Psoas muscle (tissue), 8 donors: ENCODE measurements around the gene VPS36. TPM values are rescaled to one million over a fixed set of nuclear protein-coding genes. Genes with fewer than 3 reads are reported as not detected.

Experiments used
- ATAC-seq, 4 donors: fragments of 200-7000 bp; cut with Tn5 transposase; one replicate each; pipeline ENCODE4 v1.9.1; 2020; ENCODE audit warnings: moderate library complexity in 3 of 4, mild to moderate bottlenecking in 2 of 4
- DNase-seq, 2 donors: peaks; one replicate each; pipeline ENCODE4 v3.0.0-alpha.2; 2020
- H3K27ac ChIP-seq: fragments of 200-600 bp; one replicate; pipeline ENCODE4 v1.8.0; 2022
- H3K27me3 ChIP-seq, 3 donors: fragments of 200-600 bp in 1 of 3; one replicate each; pipeline versions ENCODE4 v1.6.1 to v1.8.0; 2013 to 2022; ENCODE audit warnings: low read length in 2 of 3, mild to moderate bottlenecking in 2 of 3, moderate library complexity in 1 of 3; ENCODE audit not compliant: insufficient read depth in 3 of 3
- H3K36me3 ChIP-seq, 2 donors: fragments of 200-600 bp in 1 of 2; one replicate each; pipeline versions ENCODE4 v1.6.1 to v1.8.0; 2013 to 2022; ENCODE audit warnings: low read depth in 1 of 2, mild to moderate bottlenecking in 1 of 2, moderate library complexity in 1 of 2; ENCODE audit not compliant: insufficient read depth in 1 of 2
- H3K4me1 ChIP-seq: fragments of 200-600 bp; one replicate; pipeline ENCODE4 v1.8.0; 2022
- H3K4me3 ChIP-seq: fragments of 200-600 bp; one replicate; pipeline ENCODE4 v1.8.0; 2022; ENCODE audit warnings: mild to moderate bottlenecking
- H3K9me3 ChIP-seq: fragments of 200-600 bp; one replicate; pipeline ENCODE4 v1.8.0; 2022
- WGBS, 3 donors: extraction: QIAGEN DNeasy Blood & Tissue Kit; methylation state at CpG; one replicate each; pipeline versions ENCODE4 v1.1.6 to v1.1.7; 2013; 5-methylcytosine and 5-hydroxymethylcytosine counted together
- intact Hi-C, 2 donors: fragments of 100-400 bp; cut with DNase I; formaldehyde crosslinking; loops; one replicate each; pipeline versions ENCODE4 v1.11.0 to v1.14.2; 2022
- polyA plus RNA-seq, 3 donors: library from polyadenylated mRNA; stranded (reverse); fragments of 200-250 nt; gene quantifications; one replicate each; pipeline ENCODE4 v1.2.3, GENCODE V29; 2013
- total RNA-seq, 4 donors: library from RNA; stranded (reverse); fragmentation: NEBNext Ultra II Directional in 2 of 4; extraction: Animal tissue kit (Norgen Biotek cat#: 25700) in 2 of 4; gene quantifications; one replicate each; pipeline versions ENCODE4 v1.2.1 to v1.2.4, GENCODE V29; 2021 to 2023
- TF ChIP-seq, protein P1 (sequence below): fragments of 200-600 bp; IDR thresholded peaks from one replicate; pipeline ENCODE4 v1.8.0; 2022; ENCODE audit warnings: antibody characterized with exemption
- donor health status: healthy with polysubstance abuse.
- donor health status: DM: no; HTN: no; CAD: no; lungs with moderate emphysema.
- donor health status: Bipolar disorder and iron deficiency.
- donor health status: healthy.
- donor health status: DM: yes; HTN: yes; CAD: no.
- donor health status: DM: no; HTN: no; CAD: no.
- donor health status: DM: no; HTN: no; CAD: no.
- donor health status: DM: yes; HTN: yes; CAD: no.

The VPS36 gene
- total and polyA plus RNA-seq, 7 donors: 15.5 to 35.2 (median 29.2) TPM

- WGBS, 3 donors: 10 to 11% (median 10%) methylated on average over 7 to 8 of the region's 8 CpGs
- ATAC-seq: no peak
- Histone ChIP-seq H3K27me3 (no peaks in the 10 kb centered on the region), H3K9me3 (no peaks in the 10 kb centered on the region), H3K36me3 (no peaks in the 10 kb centered on the region), H3K27ac (peak overlapping the region; percentile 99), H3K4me3 (peak overlapping the region; percentile 91), H3K4me1 (peaks cover 28% of the 10 kb centered on the region)
- TF ChIP-seq, protein P1, sequence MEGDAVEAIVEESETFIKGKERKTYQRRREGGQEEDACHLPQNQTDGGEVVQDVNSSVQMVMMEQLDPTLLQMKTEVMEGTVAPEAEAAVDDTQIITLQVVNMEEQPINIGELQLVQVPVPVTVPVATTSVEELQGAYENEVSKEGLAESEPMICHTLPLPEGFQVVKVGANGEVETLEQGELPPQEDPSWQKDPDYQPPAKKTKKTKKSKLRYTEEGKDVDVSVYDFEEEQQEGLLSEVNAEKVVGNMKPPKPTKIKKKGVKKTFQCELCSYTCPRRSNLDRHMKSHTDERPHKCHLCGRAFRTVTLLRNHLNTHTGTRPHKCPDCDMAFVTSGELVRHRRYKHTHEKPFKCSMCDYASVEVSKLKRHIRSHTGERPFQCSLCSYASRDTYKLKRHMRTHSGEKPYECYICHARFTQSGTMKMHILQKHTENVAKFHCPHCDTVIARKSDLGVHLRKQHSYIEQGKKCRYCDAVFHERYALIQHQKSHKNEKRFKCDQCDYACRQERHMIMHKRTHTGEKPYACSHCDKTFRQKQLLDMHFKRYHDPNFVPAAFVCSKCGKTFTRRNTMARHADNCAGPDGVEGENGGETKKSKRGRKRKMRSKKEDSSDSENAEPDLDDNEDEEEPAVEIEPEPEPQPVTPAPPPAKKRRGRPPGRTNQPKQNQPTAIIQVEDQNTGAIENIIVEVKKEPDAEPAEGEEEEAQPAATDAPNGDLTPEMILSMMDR: no peak
- DNase-seq: no peak
- intact Hi-C loops: loop anchor here (2.0 to 10.0 kb wide), 6 partner anchors 104 to 446 kb away; partner anchors contain the start of gene SUGT1 (in 2 of the 2)
Measured at GRCh38 chr13:52450793-52451116, 321 bp upstream of the VPS36 start.

GRCh38 chr13:52449331-52450011 is 963 bp downstream of the VPS36 start:
- Histone ChIP-seq H3K4me3 (peak overlapping the region; percentile 91), H3K4me1 (peaks cover 28% of the 10 kb centered on the region), H3K27ac (peak overlapping the region; percentile 99), H3K27me3 (no peaks in the 10 kb centered on the region), H3K9me3 (no peaks in the 10 kb centered on the region), H3K36me3 (no peaks in the 10 kb centered on the region)
- no peak for ATAC-seq
- no peak for DNase-seq
- intact Hi-C loops: loop anchor here (2.0 to 10.0 kb wide), 6 partner anchors 103 to 445 kb away; partner anchors contain the start of gene SUGT1 (in 2 of the 2)
- WGBS, 3 donors: 1 to 7% (median 3%) methylated on average over 10 of the region's 10 CpGs
- TF ChIP-seq, protein P1: no peak

GRCh38 chr13:52447815-52448552 is 2.5 kb downstream of the VPS36 start:
- DNase-seq: no peak
- 66 to 78% (median 72%) methylated on average over 5 of the region's 5 CpGs for WGBS, 3 donors
- peak overlapping the region; percentile 91 for H3K4me3 ChIP-seq
- H3K4me1 ChIP-seq: peaks cover 24% of the 10 kb centered on the region
- ATAC-seq: no peak
- no peak overlapping the region for H3K27ac ChIP-seq
- TF ChIP-seq, protein P1: no peak
- intact Hi-C loops: no loop called here
- H3K9me3 ChIP-seq: no peaks in the 10 kb centered on the region
- H3K27me3 ChIP-seq: no peaks in the 10 kb centered on the region
- H3K36me3 ChIP-seq: no peaks in the 10 kb centered on the region

GRCh38 chr13:52447354-52447753 is 3.1 kb downstream of the VPS36 start:
- no peak overlapping the region for H3K4me3 ChIP-seq
- H3K27me3 ChIP-seq: no peaks in the 10 kb centered on the region
- no peak for ATAC-seq
- H3K27ac ChIP-seq: no peak overlapping the region
- TF ChIP-seq, protein P1: no peak
- intact Hi-C loops: no loop called here
- H3K9me3 ChIP-seq: no peaks in the 10 kb centered on the region
- peaks cover 24% of the 10 kb centered on the region for H3K4me1 ChIP-seq
- no peak for DNase-seq
- H3K36me3 ChIP-seq: peaks cover 0 to 3% of the 10 kb centered on the region in 2 donors
- 88 to 97% (median 96%) methylated on average over 2 of the region's 2 CpGs for WGBS, 3 donors
